ENCODE results near the gene SHOC2. TPM values are rescaled to one million over a fixed set of nuclear protein-coding genes. Genes with fewer than 3 reads are reported as not detected.

The SHOC2 gene
- total and polyA plus RNA-seq, 2 experiments from 2014 or later = 23.3 to 33.3 TPM

GRCh38 chr10:110957606-110958005 is 38.2 kb downstream of the SHOC2 start:
- no peak for TF ChIP-seq CREB1 (CRISPR knock-in tag; IDR thresholded peaks at IDR 0.05; ENCODE audit: low read depth)
- TF ChIP-seq STAT1 (IDR thresholded peaks at IDR 0.05; ENCODE audit: unreplicated experiment) = no peak
- no peak for TF ChIP-seq EZH2 (IDR thresholded peaks at IDR 0.05; ENCODE audit: low read depth, unreplicated experiment)
- no peak for TF ChIP-seq EZH2phosphoT487 (IDR thresholded peaks at IDR 0.05; ENCODE audit: unreplicated experiment)
- TF ChIP-seq CTCF (conservative IDR thresholded peaks at IDR 0.05; ENCODE audit: low read depth in 2 of 2) = no peak
- TF ChIP-seq POLR2AphosphoS5 (IDR thresholded peaks at IDR 0.05; ENCODE audit: low read depth) = no peak
- no peak for TF ChIP-seq NANOG (IDR thresholded peaks at IDR 0.05; ENCODE audit: borderline replicate concordance)
- TF ChIP-seq ZNF114 (CRISPR knock-in tag; IDR thresholded peaks at IDR 0.05) = no peak
- TF ChIP-seq JUNB (IDR thresholded peaks at IDR 0.05; ENCODE audit: unreplicated experiment) = no peak
- TF ChIP-seq ZNF462 (CRISPR knock-in tag; IDR thresholded peaks at IDR 0.05) = no peak
- no peak for TF ChIP-seq REST (IDR thresholded peaks at IDR 0.05; ENCODE audit: unreplicated experiment)
- no peak for TF ChIP-seq ETS1 (IDR thresholded peaks at IDR 0.05)
- TF ChIP-seq ZNF331 (CRISPR knock-in tag; IDR thresholded peaks at IDR 0.05; ENCODE audit: low read depth) = no peak
- Histone ChIP-seq H3K4me3 (no peak overlapping the region), H3K4me1 (ENCODE audit: insufficient read depth) (peaks cover 9% of the 10 kb centered on the region), H3K27me3 (ENCODE audit: insufficient read depth) (no peaks in the 10 kb centered on the region), H3K4me2 (no peak overlapping the region), H3K79me2 (replicated peaks; ENCODE audit: insufficient read depth) (peaks cover 99% of the 10 kb centered on the region), H3K27ac (ENCODE audit: low read depth) (no peak overlapping the region), H4K20me1 (replicated peaks; ENCODE audit: insufficient read depth) (peaks cover 22% of the 10 kb centered on the region; the same call in 1 of the 2 replicates), H3K9me2 (ENCODE audit: insufficient read depth) (no peaks in the 10 kb centered on the region), H3K36me3 (ENCODE audit: insufficient read depth) (no peaks in the 10 kb centered on the region), H3F3A (replicated peaks; ENCODE audit: low read depth) (no peaks in the 10 kb centered on the region), H2AFZ (no peak overlapping the region)
- no peak for ATAC-seq
- Mint-ChIP-seq H3K9me3 (peaks cover 2% of the 10 kb centered on the region; the same call in 1 of the 3 replicates), H3K36me3 (ENCODE audit: low read depth) (peaks cover 2% of the 10 kb centered on the region; the same call in 2 of the 3 replicates), H3K4me3 (no peak overlapping the region), H3K27ac (no peak overlapping the region), H3K4me1 (no peaks in the 10 kb centered on the region; the same call in 1 of the 3 replicates), H3K27me3 (ENCODE audit: insufficient read depth, low read depth, poor library complexity) (peaks cover 4% of the 10 kb centered on the region)
- DNase-seq (ENCODE audit: low spot score) = no peak
